ENCODE measurements around the gene LINS1. TPM values are rescaled to one million over a fixed set of nuclear protein-coding genes. Genes with fewer than 3 reads are reported as not detected.

LINS1 gene
- total and polyA plus RNA-seq, 2 experiments from 2014 or later, result 11.7 to 15.4 TPM

- no peaks in the 10 kb centered on the region for H3K36me3 Mint-ChIP-seq (ENCODE audit: low read depth)
- TF ChIP-seq, protein P1, sequence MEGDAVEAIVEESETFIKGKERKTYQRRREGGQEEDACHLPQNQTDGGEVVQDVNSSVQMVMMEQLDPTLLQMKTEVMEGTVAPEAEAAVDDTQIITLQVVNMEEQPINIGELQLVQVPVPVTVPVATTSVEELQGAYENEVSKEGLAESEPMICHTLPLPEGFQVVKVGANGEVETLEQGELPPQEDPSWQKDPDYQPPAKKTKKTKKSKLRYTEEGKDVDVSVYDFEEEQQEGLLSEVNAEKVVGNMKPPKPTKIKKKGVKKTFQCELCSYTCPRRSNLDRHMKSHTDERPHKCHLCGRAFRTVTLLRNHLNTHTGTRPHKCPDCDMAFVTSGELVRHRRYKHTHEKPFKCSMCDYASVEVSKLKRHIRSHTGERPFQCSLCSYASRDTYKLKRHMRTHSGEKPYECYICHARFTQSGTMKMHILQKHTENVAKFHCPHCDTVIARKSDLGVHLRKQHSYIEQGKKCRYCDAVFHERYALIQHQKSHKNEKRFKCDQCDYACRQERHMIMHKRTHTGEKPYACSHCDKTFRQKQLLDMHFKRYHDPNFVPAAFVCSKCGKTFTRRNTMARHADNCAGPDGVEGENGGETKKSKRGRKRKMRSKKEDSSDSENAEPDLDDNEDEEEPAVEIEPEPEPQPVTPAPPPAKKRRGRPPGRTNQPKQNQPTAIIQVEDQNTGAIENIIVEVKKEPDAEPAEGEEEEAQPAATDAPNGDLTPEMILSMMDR (conservative IDR thresholded peaks at IDR 0.05; ENCODE audit: low read depth in 2 of 2), result 0 out of 4 replicates have a peak, but pooled peaks of 1 of the 2 experiments have one; percentile 17
- TF ChIP-seq ZNF462 (CRISPR knock-in tag; IDR thresholded peaks at IDR 0.05), result no peak
- H3K36me3 ChIP-seq (ENCODE audit: insufficient read depth), result no peaks in the 10 kb centered on the region
- H3K27me3 ChIP-seq (ENCODE audit: insufficient read depth), result no peaks in the 10 kb centered on the region
- no peak overlapping the region for H2AFZ ChIP-seq
- DNase-seq (ENCODE audit: low spot score), result no peak
- peaks cover 3% of the 10 kb centered on the region for H3K4me1 Mint-ChIP-seq
- no peaks in the 10 kb centered on the region for H3K4me1 ChIP-seq (ENCODE audit: insufficient read depth)
- ATAC-seq, result no peak
- H3K79me2 ChIP-seq (replicated peaks; ENCODE audit: insufficient read depth), result no peaks in the 10 kb centered on the region
- no peak overlapping the region for H3K4me3 Mint-ChIP-seq
- H3F3A ChIP-seq (replicated peaks; ENCODE audit: low read depth), result no peaks in the 10 kb centered on the region
- no peaks in the 10 kb centered on the region for H4K20me1 ChIP-seq (replicated peaks; ENCODE audit: insufficient read depth)
- no peak overlapping the region for H3K4me3 ChIP-seq
- H3K9me3 Mint-ChIP-seq, result no peaks in the 10 kb centered on the region; the same call in 2 of the 3 replicates
- peaks cover 8% of the 10 kb centered on the region; the same call in 1 of the 2 replicates for H3K9me2 ChIP-seq (ENCODE audit: insufficient read depth)
- no peak overlapping the region for H3K27ac ChIP-seq (ENCODE audit: low read depth)
- no peaks in the 10 kb centered on the region for H3K27me3 Mint-ChIP-seq (ENCODE audit: insufficient read depth, low read depth, poor library complexity)
- no peak overlapping the region for H3K27ac Mint-ChIP-seq
- no peak overlapping the region for H3K4me2 ChIP-seq
These were observed 75.9 kb downstream of the LINS1 start for GRCh38 chr15:100526027-100526481.

DNA sequence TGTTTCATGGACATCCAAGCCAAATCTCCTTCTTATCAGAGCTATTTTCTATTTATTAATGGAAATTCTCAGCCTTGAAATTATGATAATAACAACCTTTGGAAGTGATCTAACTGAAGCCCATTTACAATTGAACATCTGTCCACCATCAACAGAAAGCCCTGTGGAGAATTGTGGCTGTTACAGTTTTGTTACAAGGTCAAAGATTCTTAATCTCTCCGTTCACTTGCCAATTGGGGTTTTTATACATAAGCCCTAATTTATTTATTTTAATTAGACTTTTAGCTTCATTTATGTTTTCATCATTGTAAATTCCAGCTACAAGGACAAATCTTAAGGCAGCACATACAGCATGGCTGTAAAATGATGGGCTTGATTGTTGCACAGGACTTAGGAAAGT lies 76.5 kb downstream of the LINS1 start:
- H3K4me1 Mint-ChIP-seq, result peaks cover 5% of the 10 kb centered on the region
- Histone ChIP-seq H3K27ac (ENCODE audit: low read depth) (no peak overlapping the region), H3K4me1 (ENCODE audit: insufficient read depth) (no peaks in the 10 kb centered on the region), H3K9me2 (ENCODE audit: insufficient read depth) (peaks cover 8% of the 10 kb centered on the region; the same call in 1 of the 2 replicates), H3K27me3 (ENCODE audit: insufficient read depth) (no peaks in the 10 kb centered on the region), H4K20me1 (replicated peaks; ENCODE audit: insufficient read depth) (no peaks in the 10 kb centered on the region), H2AFZ (no peak overlapping the region), H3K36me3 (ENCODE audit: insufficient read depth) (no peaks in the 10 kb centered on the region), H3K79me2 (replicated peaks; ENCODE audit: insufficient read depth) (no peaks in the 10 kb centered on the region), H3K4me2 (no peak overlapping the region), H3K4me3 (no peak overlapping the region), H3F3A (replicated peaks; ENCODE audit: low read depth) (no peaks in the 10 kb centered on the region)
- TF ChIP-seq POLR2AphosphoS5 (IDR thresholded peaks at IDR 0.05; ENCODE audit: low read depth) (no peak), STAT1 (IDR thresholded peaks at IDR 0.05; ENCODE audit: unreplicated experiment) (no peak), EZH2phosphoT487 (IDR thresholded peaks at IDR 0.05; ENCODE audit: unreplicated experiment) (no peak), REST (IDR thresholded peaks at IDR 0.05; ENCODE audit: unreplicated experiment) (no peak), NANOG (IDR thresholded peaks at IDR 0.05; ENCODE audit: borderline replicate concordance) (no peak), ZNF114 (CRISPR knock-in tag; IDR thresholded peaks at IDR 0.05) (no peak), ETS1 (IDR thresholded peaks at IDR 0.05) (no peak)
- no peaks in the 10 kb centered on the region; the same call in 2 of the 3 replicates for H3K9me3 Mint-ChIP-seq
- H3K27ac Mint-ChIP-seq, result no peak overlapping the region
- no peak for ATAC-seq
- DNase-seq (ENCODE audit: low spot score), result no peak
- no peak overlapping the region for H3K4me3 Mint-ChIP-seq
- no peaks in the 10 kb centered on the region for H3K36me3 Mint-ChIP-seq (ENCODE audit: low read depth)
- H3K27me3 Mint-ChIP-seq (ENCODE audit: insufficient read depth, low read depth, poor library complexity), result no peaks in the 10 kb centered on the region
